Measurements from ENCODE around the gene HACD1.
A peak's percentile ranks its signal among the peaks of the same experiment; 100 is the strongest.

The HACD1 gene

GRCh38 chr10:17609523-17610079, 7.6 kb downstream of the HACD1 start:
- H3K9me3 ChIP-seq (ENCODE audit: insufficient read depth, low read length), result no peaks in the 10 kb centered on the region
- no peaks in the 10 kb centered on the region for H3K9me2 ChIP-seq (replicated peaks; ENCODE audit: insufficient read depth, low read length)
- H3K27ac ChIP-seq (ENCODE audit: low read depth, low read length), result no peak overlapping the region
- H3K36me3 ChIP-seq (ENCODE audit: low read length), result no peaks in the 10 kb centered on the region
- TF ChIP-seq CTCF (IDR thresholded peaks at IDR 0.05; ENCODE audit: insufficient read depth, low read length, poor library complexity, severe bottlenecking), result no peak
- no peak for TF ChIP-seq EZH2phosphoT487 (conservative IDR thresholded peaks at IDR 0.05; ENCODE audit: low read length)
- no peaks in the 10 kb centered on the region for H3F3A ChIP-seq (ENCODE audit: insufficient read depth)
- no peaks in the 10 kb centered on the region for H4K20me1 ChIP-seq (ENCODE audit: low read depth, low read length)
- H2AFZ ChIP-seq (ENCODE audit: low read depth, low read length, severe bottlenecking), result no peak overlapping the region
- no peak overlapping the region for H3K9ac ChIP-seq (ENCODE audit: low read length)
- H3K79me2 ChIP-seq (ENCODE audit: insufficient read depth, low read length), result no peaks in the 10 kb centered on the region
- H3K27me3 ChIP-seq (ENCODE audit: low read length), result no peaks in the 10 kb centered on the region
- H3K4me3 ChIP-seq (ENCODE audit: insufficient read depth, low read length, poor library complexity, severe bottlenecking), result no peak overlapping the region
- no peak overlapping the region for H3K4me2 ChIP-seq (ENCODE audit: low read depth, low read length, poor library complexity, severe bottlenecking)

- Histone ChIP-seq H3K79me2 (ENCODE audit: insufficient read depth, low read length) (no peaks in the 10 kb centered on the region), H3K36me3 (ENCODE audit: low read length) (no peaks in the 10 kb centered on the region), H3F3A (ENCODE audit: insufficient read depth) (no peaks in the 10 kb centered on the region), H4K20me1 (ENCODE audit: low read depth, low read length) (no peaks in the 10 kb centered on the region), H3K9me2 (replicated peaks; ENCODE audit: insufficient read depth, low read length) (no peaks in the 10 kb centered on the region), H3K4me2 (ENCODE audit: low read depth, low read length, poor library complexity, severe bottlenecking) (no peak overlapping the region), H3K9ac (ENCODE audit: low read length) (no peak overlapping the region), H3K27ac (ENCODE audit: low read depth, low read length) (no peak overlapping the region), H3K9me3 (ENCODE audit: insufficient read depth, low read length) (no peaks in the 10 kb centered on the region), H2AFZ (ENCODE audit: low read depth, low read length, severe bottlenecking) (no peak overlapping the region), H3K27me3 (ENCODE audit: low read length) (no peaks in the 10 kb centered on the region), H3K4me3 (ENCODE audit: insufficient read depth, low read length, poor library complexity, severe bottlenecking) (no peak overlapping the region)
- TF ChIP-seq EZH2phosphoT487 (conservative IDR thresholded peaks at IDR 0.05; ENCODE audit: low read length), result no peak
- TF ChIP-seq CTCF (IDR thresholded peaks at IDR 0.05; ENCODE audit: insufficient read depth, low read length, poor library complexity, severe bottlenecking), result peak; percentile 45
Measured at GRCh38 chr10:17607603-17608332, 9.4 kb downstream of the HACD1 start.

GRCh38 chr10:17607060-17607459, 10.1 kb downstream of the HACD1 start:
- H3K9me2 ChIP-seq (replicated peaks; ENCODE audit: insufficient read depth, low read length), result no peaks in the 10 kb centered on the region
- no peak overlapping the region for H3K9ac ChIP-seq (ENCODE audit: low read length)
- H2AFZ ChIP-seq (ENCODE audit: low read depth, low read length, severe bottlenecking), result no peak overlapping the region

More at GRCh38 chr10:17607060-17607459, 10.1 kb downstream of the HACD1 start:
- H3K27ac ChIP-seq (ENCODE audit: low read depth, low read length), result no peak overlapping the region
- no peaks in the 10 kb centered on the region for H4K20me1 ChIP-seq (ENCODE audit: low read depth, low read length)
- TF ChIP-seq EZH2phosphoT487 (conservative IDR thresholded peaks at IDR 0.05; ENCODE audit: low read length), result no peak
- TF ChIP-seq CTCF (IDR thresholded peaks at IDR 0.05; ENCODE audit: insufficient read depth, low read length, poor library complexity, severe bottlenecking), result no peak
- H3K4me2 ChIP-seq (ENCODE audit: low read depth, low read length, poor library complexity, severe bottlenecking), result no peak overlapping the region
- no peak overlapping the region for H3K4me3 ChIP-seq (ENCODE audit: insufficient read depth, low read length, poor library complexity, severe bottlenecking)
- no peaks in the 10 kb centered on the region for H3K9me3 ChIP-seq (ENCODE audit: insufficient read depth, low read length)
- no peaks in the 10 kb centered on the region for H3K27me3 ChIP-seq (ENCODE audit: low read length)
- no peaks in the 10 kb centered on the region for H3F3A ChIP-seq (ENCODE audit: insufficient read depth)
- H3K36me3 ChIP-seq (ENCODE audit: low read length), result no peaks in the 10 kb centered on the region
- no peaks in the 10 kb centered on the region for H3K79me2 ChIP-seq (ENCODE audit: insufficient read depth, low read length)

Measured in SU-DHL-6 (cell line).